ENCODE results near the gene PAQR4.

- TF ChIP-seq CTCF (IDR thresholded peaks at IDR 0.05; ENCODE audit: poor library complexity) (no peak), EZH2 (IDR thresholded peaks at IDR 0.05; ENCODE audit: borderline replicate concordance) (no peak), EZH2phosphoT487 (IDR thresholded peaks at IDR 0.05; ENCODE audit: low read depth, severe bottlenecking, unreplicated experiment) (no peak)
These were observed 38.2 kb downstream of the PAQR4 start for GRCh38 chr16:3007059-3007956.
